GM21360 (cell line): ENCODE measurements around the gene SLC18B1.
A peak's percentile ranks its signal among the peaks of the same experiment; 100 is the strongest.

ENCODE experiments used
- ATAC-seq: cut with Tn5 transposase; IDR thresholded peaks from one replicate; pipeline ENCODE4 v1.9.1; 2021; ENCODE audit warnings: mild to moderate bottlenecking, moderate library complexity; ENCODE audit not compliant: unreplicated experiment

SLC18B1 gene

GRCh38 chr6:132797951-132798868 is at the start of gene SLC18B1:
Gene SLC18B1 (minus strand): TSS chr6:132798637. CDS start chr6:132798456, 181 bp downstream.
- ATAC-seq, result peak; percentile 46

DNA sequence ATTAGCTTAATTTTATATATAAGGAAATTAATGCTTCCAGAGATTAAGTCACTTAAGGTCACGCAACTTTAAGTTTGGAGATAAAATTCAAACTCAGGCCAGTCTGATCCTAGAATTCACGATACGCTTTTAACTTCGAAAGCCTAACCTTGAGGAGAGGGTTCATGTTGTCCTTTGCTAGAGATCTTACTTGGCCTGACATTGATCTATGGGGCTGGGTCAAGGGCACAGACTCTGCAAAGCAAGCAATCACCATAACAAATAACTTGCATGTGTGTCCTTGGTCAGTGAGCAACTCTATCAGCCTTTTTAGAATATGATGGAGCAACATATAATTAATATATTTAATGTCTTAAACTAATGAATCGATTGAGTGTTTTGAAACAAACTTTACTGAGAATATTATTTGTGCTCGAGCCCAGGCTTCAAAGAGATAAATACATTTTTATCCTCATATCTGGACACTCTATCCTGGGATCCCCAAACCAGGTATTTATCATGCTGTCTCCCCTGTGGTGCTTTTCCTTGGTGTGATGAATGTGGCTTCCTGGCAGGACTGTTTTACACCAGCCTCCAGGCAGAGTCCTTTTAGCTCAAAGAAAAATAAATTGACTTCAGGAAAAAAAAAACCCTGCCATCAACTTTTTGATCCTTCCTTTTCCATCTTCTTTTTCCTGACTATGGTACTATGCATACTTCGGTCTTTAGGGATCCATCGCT is 45.0 kb upstream of the SLC18B1 start:
- no peak for ATAC-seq

DNA sequence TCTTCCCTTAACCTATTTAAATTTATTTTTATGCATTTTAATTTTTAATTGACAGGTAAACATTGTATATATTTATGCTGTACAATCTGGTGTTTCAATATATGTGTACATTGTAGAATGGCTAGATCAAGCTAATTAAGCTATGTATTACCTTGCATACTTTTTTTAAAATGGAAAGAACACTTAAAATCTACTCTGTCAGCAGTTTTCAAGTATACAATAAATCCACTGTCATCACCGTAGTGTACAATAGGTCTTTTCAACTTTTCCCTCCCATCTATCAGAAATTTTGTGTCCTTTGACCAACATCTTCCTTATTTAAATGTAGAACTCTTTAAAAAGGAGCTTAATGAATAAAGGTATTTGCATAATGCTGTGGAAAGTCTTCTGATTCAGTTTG is 43.5 kb upstream of the SLC18B1 start:
- no peak for ATAC-seq

DNA sequence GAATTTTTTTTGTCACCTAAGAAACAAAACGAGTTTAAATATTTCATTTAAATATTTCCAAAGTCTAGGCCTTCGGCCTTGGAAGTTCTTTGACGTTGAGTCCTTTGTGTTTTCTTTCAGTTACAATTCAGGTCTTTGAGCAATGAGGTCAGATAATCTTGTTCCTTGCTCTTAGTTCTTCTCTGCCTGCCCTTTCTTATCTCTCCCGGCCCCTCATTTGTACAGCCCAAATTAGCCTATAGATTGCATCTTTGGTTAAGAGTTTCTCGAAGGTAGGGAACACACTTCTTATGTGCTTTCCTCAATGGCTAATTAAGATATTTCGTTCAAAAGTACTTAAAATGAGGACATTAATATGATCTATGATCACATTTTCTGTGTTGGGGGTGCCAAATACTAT is 34.5 kb upstream of the SLC18B1 start:
- no peak for ATAC-seq

DNA sequence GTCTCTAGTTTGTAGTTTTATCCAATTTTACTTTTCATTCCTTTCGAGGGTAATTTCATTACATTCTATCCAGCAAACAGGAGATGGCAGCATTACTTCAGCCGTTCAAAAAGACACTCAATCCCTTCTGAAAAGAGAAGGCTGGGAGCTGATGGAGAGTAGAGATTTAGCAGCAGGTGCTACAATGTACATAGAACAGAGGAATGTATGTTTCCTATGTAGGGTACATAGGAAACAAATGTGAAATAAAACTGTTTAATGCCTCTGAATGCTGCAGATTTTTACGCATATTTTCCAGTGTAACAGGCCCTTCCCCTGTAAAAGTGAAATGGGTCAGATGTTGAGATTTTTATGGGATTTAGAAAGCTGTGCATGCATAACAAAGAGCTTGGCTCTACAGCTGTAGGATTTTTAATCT is 31.9 kb upstream of the SLC18B1 start:
- no peak for ATAC-seq

- no peak for ATAC-seq
These were observed 22.4 kb upstream of the SLC18B1 start for GRCh38 chr6:132820629-132821381.

DNA sequence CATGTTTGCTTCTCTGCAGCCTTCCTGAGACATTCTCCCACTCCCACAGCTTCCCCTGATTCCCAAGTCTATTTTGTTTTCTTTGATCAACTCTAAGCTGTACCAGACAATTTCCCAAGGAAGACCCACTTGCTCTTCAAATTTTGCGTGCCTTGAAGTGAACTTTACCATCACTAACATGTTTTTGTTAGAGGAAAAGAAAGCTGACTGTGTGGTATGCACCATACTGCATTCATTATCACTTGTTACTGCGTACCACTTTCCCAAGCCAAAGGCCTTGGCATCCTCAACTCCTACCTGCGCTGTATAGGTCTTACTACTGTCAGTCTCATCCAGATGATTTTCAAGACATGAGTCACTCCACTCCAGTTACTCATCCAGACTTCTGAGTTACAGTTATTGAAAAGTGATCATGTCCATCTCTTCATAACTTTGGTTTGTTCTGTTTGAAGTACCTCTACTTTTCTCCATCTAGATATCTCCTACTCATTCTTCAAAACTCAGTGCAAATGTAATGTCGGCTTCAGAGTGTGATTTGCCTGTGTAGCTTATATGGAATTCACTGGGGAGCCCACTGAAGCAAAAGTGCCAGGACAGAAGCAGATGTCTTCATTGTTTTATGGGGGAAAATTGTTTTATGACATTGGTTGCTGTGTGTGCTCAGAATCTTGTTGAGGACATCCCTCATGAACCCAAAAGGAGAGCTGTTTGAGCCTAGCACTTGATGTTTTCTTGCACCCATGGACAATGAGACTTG is 21.1 kb upstream of the SLC18B1 start:
- ATAC-seq, result no peak

- no peak for ATAC-seq
These were observed 20.2 kb upstream of the SLC18B1 start for GRCh38 chr6:132818404-132819359.

DNA sequence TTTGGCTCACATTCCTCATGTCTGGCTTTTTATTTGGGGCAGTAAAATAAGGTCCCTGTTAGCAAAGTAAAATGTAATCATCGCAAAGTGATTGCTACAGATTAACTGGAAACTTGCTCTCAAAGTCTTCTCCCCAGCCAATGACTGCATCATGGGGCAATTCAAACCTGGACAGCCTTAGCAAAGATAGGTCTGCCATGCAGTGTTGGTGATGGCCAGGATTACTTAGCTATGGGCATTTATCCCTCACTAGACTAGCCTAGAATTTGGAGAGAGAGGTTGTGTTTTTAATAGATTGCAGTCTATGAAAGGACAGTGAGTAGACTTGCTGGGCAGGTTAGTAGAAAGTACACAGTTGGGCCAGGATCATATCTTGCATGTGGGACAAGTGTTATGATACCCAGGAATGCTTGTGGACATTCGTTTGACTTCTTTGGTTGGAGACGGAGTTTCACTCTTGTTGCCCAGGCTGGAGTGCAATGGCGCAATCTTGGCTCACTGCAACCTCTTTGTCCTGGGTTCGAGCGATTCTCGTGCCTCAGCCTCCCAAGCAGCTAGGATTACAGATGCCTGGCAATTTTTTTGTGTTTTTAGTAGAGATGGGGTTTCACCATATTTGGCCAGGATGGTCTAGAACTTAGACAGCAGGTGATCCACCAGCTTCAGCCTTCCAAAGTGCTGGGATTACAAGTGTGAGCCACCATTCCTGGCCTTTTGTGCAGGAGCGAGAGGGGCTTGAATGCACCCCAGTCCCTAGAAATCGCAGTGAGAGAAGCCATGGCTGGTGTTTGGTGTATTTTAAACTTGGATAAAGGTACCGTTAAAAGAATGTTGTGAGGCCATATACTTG is 19.3 kb upstream of the SLC18B1 start:
- ATAC-seq, result no peak

GRCh38 chr6:132816660-132817059 is 18.2 kb upstream of the SLC18B1 start:
- ATAC-seq, result no peak

DNA sequence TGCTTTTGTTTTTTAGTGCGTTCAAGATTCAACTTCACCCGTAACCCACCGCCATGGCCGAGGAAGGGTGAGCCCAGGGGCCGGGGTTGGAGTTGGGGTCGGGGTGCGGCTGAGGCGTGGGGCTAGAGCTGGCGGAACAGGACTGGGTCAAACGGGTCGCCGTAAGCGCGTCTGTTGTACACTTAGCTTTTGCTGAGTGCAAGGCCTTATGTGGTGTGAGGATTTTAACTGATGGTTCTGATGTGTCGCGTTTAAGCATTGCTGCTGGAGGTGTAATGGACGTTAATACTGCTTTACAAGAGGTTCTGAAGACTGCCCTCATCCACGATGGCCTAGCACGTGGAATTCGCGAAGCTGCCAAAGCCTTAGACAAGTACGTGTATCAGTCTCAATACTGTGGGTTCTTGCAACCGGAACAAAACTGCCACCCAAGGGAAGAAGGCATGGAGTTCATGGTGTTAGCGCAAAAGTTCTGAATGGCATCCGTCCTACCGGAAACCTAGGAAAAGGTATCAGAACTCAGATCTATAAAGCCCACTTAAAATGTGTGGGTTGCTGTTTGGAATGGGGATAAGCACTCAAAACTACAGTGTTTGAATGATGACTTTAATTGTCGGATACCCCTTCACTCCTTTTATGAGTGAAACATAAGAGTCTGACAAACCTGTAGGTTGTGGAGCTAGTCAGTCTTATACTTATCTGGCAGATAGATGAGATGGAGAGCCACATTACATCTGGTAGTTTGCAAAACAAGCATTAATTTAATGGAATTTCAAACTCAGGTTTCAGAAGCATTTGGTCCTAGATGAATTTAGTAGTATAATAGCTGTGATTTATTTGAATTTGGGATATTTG is 16.5 kb upstream of the SLC18B1 start:
- no peak for ATAC-seq

DNA sequence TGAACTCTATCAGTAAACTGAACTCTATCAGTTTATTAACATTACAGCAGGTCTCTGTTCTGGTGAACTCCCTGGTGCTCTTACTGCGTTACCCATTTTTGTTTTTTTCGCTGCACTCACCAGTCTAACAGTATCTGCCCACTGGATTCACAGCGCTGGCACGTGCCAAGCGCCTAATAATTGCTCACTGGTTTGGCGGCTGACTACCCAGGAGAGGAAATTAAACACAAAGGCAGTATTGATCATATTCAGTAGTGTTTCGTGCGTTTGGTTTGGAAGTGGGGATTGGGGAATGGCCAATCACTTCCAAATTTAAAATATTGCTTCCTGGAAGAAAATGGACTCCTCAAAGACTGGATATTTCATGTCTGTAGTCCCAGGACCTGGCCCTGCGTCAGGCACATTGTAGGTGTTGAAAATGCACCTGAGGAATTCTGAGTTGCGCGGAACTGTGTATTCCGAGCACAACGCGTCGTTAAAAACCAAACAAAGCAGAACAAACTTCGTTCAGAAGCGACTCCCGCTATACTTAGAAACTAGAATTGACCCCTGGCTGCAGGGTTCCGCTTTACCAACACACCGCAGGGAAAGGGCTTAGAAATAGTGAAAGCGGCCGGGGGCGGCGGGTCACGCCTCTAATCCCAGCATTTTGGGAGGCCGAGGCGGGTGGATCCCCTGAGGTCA is 14.9 kb upstream of the SLC18B1 start:
- peak; percentile 36 for ATAC-seq

- peak; percentile 11 for ATAC-seq
These were observed 14.3 kb upstream of the SLC18B1 start for GRCh38 chr6:132812756-132813172.

DNA sequence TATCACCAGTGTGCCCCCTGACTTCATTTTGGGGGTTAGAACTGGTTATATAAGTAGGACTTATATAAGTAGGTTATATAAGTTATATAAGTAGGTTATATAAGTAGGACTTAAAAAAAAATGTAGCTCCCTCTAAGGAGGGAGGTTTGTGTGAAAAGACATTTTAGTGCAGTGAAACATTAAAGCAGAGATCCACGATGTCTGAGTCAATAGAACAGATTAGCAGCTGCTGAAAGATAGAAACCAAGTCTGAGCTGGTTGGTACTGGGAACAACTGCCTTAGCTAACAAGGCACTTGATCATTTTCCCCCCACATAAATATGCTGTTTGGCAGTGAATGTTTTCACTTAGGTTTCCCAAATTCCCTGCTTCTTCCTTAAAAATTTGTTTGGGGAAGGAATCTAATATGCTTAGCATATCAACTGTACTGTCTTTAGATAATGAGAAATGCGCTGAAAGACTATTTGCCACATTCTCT is 13.9 kb upstream of the SLC18B1 start:
- no peak for ATAC-seq

- ATAC-seq, result no peak
These were observed 12.8 kb upstream of the SLC18B1 start for GRCh38 chr6:132811276-132811675.

- ATAC-seq, result no peak
These were observed 7.1 kb upstream of the SLC18B1 start for GRCh38 chr6:132805548-132805947.

DNA sequence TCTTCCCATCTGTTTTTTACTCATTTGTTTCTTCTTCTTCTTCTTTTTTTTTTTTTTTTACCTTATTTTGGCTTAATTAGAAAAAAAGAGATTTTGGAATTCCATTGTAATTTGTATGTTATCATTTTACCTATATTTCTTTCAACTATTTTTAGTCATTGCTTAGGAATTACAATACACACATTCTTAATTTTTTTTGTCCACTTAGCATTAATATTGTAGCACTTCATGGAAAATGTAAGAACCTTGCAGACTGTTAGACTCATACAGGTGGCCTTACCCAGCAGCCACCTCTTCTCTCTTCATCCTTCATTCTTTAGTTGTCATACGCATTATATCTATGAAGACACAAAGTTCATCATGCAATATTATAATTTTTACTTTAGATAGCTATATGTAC is 5.8 kb upstream of the SLC18B1 start:
- no peak for ATAC-seq
